ENCODE results near the gene PRODH2.

GRCh38 chr19:35830986-35831385 is 18.3 kb upstream of the PRODH2 start:
- TF ChIP-seq POLR2AphosphoS5 (IDR thresholded peaks at IDR 0.05; ENCODE audit: borderline replicate concordance, low read depth, low read length) (no peak), EZH2 (IDR thresholded peaks at IDR 0.05) (no peak)
